ENCODE data around the gene TNFAIP8. TPM values are rescaled to one million over a fixed set of nuclear protein-coding genes. Genes with fewer than 3 reads are reported as not detected.
A peak's percentile ranks its signal among the peaks of the same experiment; 100 is the strongest.

Gene TNFAIP8
- total RNA-seq, 1 experiment from 2014 or later = 24.1 TPM

DNA sequence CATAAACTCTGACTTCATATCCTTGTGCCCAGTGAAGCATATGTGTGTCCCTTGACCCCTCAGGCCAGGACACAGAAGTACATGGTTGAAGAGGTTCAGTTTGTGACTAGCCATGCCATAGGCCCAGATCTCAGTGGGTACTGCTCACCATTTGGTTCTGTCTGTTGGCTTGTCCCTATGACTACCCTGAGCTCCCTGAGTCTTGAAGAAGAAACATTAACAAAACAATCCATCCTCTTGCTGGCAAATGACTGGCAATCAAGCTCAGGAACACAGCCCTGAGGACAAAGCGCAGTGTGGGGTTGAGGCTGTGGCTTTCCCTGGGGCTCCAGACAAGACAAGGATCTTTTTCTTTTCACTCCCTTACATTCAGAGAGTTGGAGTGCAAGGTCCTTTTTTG, 46.3 kb downstream of the TNFAIP8 start (continued):
- TF ChIP-seq, protein P1, sequence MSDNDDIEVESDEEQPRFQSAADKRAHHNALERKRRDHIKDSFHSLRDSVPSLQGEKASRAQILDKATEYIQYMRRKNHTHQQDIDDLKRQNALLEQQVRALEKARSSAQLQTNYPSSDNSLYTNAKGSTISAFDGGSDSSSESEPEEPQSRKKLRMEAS (CRISPR knock-in tag; IDR thresholded peaks at IDR 0.05) = no peak
- TF ChIP-seq STAT6 (CRISPR knock-in tag; conservative IDR thresholded peaks at IDR 0.05; ENCODE audit: low read depth) (no peak), ZNF232 (CRISPR knock-in tag; IDR thresholded peaks at IDR 0.05) (no peak), MYBL2 (CRISPR knock-in tag; IDR thresholded peaks at IDR 0.05) (no peak), NR3C1 (CRISPR knock-in tag; conservative IDR thresholded peaks at IDR 0.05; ENCODE audit: low read depth) (no peak)

- no peaks in the 10 kb centered on the region for H3K36me3 Mint-ChIP-seq
Observed at GRCh38 chr5:119402555-119402954, 46.7 kb downstream of the TNFAIP8 start.

DNA sequence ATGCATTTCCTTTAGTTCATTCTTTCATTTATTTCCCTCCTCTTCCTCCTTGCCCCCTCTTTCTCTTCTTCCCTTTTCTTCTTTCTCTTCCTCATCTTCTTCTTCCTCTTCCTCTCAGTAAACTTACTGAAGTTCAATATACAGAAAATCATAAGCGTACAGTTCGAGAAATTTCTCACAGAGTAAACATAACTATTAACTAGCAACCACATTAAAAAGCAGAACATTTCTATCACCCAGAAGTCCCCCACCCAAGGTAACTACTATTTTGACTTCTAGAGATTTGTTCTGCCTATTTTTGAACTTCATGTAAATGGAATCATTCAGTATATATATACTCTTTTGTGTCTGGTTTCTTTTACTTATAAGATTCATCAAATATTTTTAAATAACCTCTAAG, 48.2 kb downstream of the TNFAIP8 start:
- ATAC-seq = no peak
- no peak overlapping the region for H3K4me3 Mint-ChIP-seq
- H3K4me1 Mint-ChIP-seq = peaks cover 54% of the 10 kb centered on the region
- TF ChIP-seq IRF2 (CRISPR knock-in tag; IDR thresholded peaks at IDR 0.05; ENCODE audit: borderline replicate concordance, low read depth) (no peak), STAT6 (CRISPR knock-in tag; conservative IDR thresholded peaks at IDR 0.05; ENCODE audit: low read depth) (no peak)
- no peaks in the 10 kb centered on the region for H3K36me3 Mint-ChIP-seq
- CTCF ChIA-PET = no interaction called here
- no peak for DNase-seq (ENCODE audit: low spot score)
- H3K27me3 Mint-ChIP-seq (ENCODE audit: low read depth) = no peaks in the 10 kb centered on the region
- H3K27ac Mint-ChIP-seq = peak overlapping the region; percentile 23; the same call in 1 of the 2 replicates
- POLR2A ChIA-PET = no interaction called here
- peaks cover 4% of the 10 kb centered on the region; the same call in 1 of the 2 replicates for H3K9me3 Mint-ChIP-seq

More at GRCh38 chr5:119402555-119402954, 46.7 kb downstream of the TNFAIP8 start:
- Mint-ChIP-seq H3K4me3 (peak overlapping the region; percentile 15; the same call in 1 of the 2 replicates), H3K27me3 (ENCODE audit: low read depth) (no peaks in the 10 kb centered on the region), H3K27ac (peak overlapping the region; percentile 94), H3K4me1 (peaks cover 56% of the 10 kb centered on the region), H3K9me3 (peaks cover 4% of the 10 kb centered on the region; the same call in 1 of the 2 replicates)
- TF ChIP-seq, protein P2, sequence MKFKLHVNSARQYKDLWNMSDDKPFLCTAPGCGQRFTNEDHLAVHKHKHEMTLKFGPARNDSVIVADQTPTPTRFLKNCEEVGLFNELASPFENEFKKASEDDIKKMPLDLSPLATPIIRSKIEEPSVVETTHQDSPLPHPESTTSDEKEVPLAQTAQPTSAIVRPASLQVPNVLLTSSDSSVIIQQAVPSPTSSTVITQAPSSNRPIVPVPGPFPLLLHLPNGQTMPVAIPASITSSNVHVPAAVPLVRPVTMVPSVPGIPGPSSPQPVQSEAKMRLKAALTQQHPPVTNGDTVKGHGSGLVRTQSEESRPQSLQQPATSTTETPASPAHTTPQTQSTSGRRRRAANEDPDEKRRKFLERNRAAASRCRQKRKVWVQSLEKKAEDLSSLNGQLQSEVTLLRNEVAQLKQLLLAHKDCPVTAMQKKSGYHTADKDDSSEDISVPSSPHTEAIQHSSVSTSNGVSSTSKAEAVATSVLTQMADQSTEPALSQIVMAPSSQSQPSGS (CRISPR knock-in tag; IDR thresholded peaks at IDR 0.05; ENCODE audit: borderline replicate concordance, low read depth) = no peak
- TF ChIP-seq, protein P3, sequence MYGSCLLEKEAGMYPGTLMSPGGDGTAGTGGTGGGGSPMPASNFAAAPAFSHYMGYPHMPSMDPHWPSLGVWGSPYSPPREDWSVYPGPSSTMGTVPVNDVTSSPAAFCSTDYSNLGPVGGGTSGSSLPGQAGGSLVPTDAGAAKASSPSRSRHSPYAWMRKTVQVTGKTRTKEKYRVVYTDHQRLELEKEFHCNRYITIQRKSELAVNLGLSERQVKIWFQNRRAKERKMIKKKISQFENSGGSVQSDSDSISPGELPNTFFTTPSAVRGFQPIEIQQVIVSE (CRISPR knock-in tag; IDR thresholded peaks at IDR 0.05; ENCODE audit: borderline replicate concordance) = no peak
- ChIA-PET CTCF (interaction anchor here (1.2 to 2.0 kb wide), 4 partner anchors 9 to 415 kb away, joined by 3 to 18 read pairs (median 4); partner anchors contain the start of gene DTWD2), POLR2A (interaction anchor here (0.6 kb wide), 2 partner anchors 45 to 385 kb away, joined by 3 read pairs; no protein-coding TSS in a partner anchor)
- ATAC-seq (peak; percentile 77), DNase-seq (ENCODE audit: low spot score) (no peak)

DNA sequence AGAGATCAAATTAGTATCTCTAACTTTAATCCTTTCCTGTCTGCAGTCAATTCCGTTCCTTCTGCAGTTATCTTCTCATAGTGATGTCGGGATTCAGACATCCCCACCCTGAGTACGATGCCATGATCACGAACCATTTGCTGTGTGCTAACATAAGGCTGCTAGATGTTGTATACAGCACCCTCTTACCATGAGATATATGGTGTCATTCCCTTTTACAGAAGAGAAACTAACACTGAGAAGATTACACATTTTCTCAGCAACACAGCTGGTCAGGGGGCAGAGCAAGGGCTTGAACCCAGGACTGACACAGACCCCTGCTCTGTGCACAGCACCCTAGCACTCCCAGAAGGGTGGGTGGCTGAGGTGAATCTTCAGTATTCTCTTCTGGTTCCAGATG, 49.6 kb downstream of the TNFAIP8 start:
- DNase-seq (ENCODE audit: low spot score) (no peak), ATAC-seq (no peak)
- Mint-ChIP-seq H3K27me3 (ENCODE audit: low read depth) (no peaks in the 10 kb centered on the region), H3K9me3 (peaks cover 4% of the 10 kb centered on the region; the same call in 1 of the 2 replicates), H3K4me1 (peaks cover 46% of the 10 kb centered on the region), H3K27ac (no peak overlapping the region), H3K4me3 (no peak overlapping the region), H3K36me3 (no peaks in the 10 kb centered on the region)
- CTCF ChIA-PET = interaction anchor here (1.4 kb wide), 1 partner anchor 418 kb away, joined by 4 read pairs; no protein-coding TSS in a partner anchor
- POLR2A ChIA-PET = no interaction called here
- TF ChIP-seq NR2C2 (CRISPR knock-in tag; IDR thresholded peaks at IDR 0.05) (no peak), CREB1 (CRISPR knock-in tag; IDR thresholded peaks at IDR 0.05) (no peak), FOXP4 (CRISPR knock-in tag; IDR thresholded peaks at IDR 0.05) (no peak), SMAD4 (CRISPR knock-in tag; IDR thresholded peaks at IDR 0.05) (no peak), ZSCAN18 (CRISPR knock-in tag; IDR thresholded peaks at IDR 0.05) (no peak), ATF6 (CRISPR knock-in tag; IDR thresholded peaks at IDR 0.05) (no peak)

Data from WTC11 (cell line).